Hepatocyte (in vitro differentiated cells): ENCODE data around the gene KMT5B. TPM values are rescaled to one million over a fixed set of nuclear protein-coding genes. Genes with fewer than 3 reads are reported as not detected.

Source experiments
- DNase-seq: peaks from one replicate; pipeline ENCODE4 v3.0.0-alpha.2; 2016; ENCODE audit warnings: low spot score
- H2AFZ ChIP-seq: fragments of 200-600 bp; sonication (generic); 2 replicates; pipeline ENCODE4 v1.6.0; 2016; ENCODE audit warnings: antibody characterized with exemption, mild to moderate bottlenecking
- H3K27ac ChIP-seq: fragments of 200-600 bp; sonication (generic); 2 replicates; pipeline ENCODE4 v1.5.1; 2016; ENCODE audit warnings: mild to moderate bottlenecking
- H3K27me3 ChIP-seq: fragments of 200-600 bp; sonication (generic); 2 replicates; pipeline ENCODE4 v1.6.1; 2016
- H3K36me3 ChIP-seq: fragments of 200-600 bp; sonication (generic); replicated peaks from 2 replicates; pipeline ENCODE4 v1.5.1; 2016; ENCODE audit warnings: low read depth; ENCODE audit not compliant: insufficient read depth
- H3K4me1 ChIP-seq: fragments of 200-600 bp; sonication (generic); 2 replicates; pipeline ENCODE4 v1.5.1; 2016; ENCODE audit warnings: mild to moderate bottlenecking, moderate library complexity; ENCODE audit not compliant: insufficient read depth
- H3K4me2 ChIP-seq: fragments of 200-600 bp; sonication (generic); 2 replicates; pipeline ENCODE4 v1.6.0; 2016
- H3K4me3 ChIP-seq: fragments of 200-600 bp; sonication (generic); 2 replicates; pipeline ENCODE4 v1.5.1; 2016; ENCODE audit warnings: mild to moderate bottlenecking
- H3K79me2 ChIP-seq: fragments of 200-600 bp; sonication (generic); 2 replicates; pipeline ENCODE4 v1.6.0; 2017; ENCODE audit warnings: mild to moderate bottlenecking
- H3K9me2 ChIP-seq: fragments of 200-600 bp; sonication (generic); replicated peaks from 2 replicates; pipeline ENCODE4 v1.6.0; 2017; ENCODE audit warnings: mild to moderate bottlenecking; ENCODE audit not compliant: insufficient read depth
- H3K9me3 ChIP-seq: fragments of 200-600 bp; sonication (generic); 2 replicates; pipeline ENCODE4 v1.5.1; 2016; ENCODE audit warnings: low read depth, mild to moderate bottlenecking
- H4K20me1 ChIP-seq: fragments of 200-600 bp; sonication (generic); 2 replicates; pipeline ENCODE4 v1.6.0; 2016; ENCODE audit warnings: mild to moderate bottlenecking; ENCODE audit not compliant: insufficient read depth, poor library complexity, severe bottlenecking
- EZH2 ChIP-seq: fragments of 200-600 bp; sonication (generic); IDR thresholded peaks from 2 replicates; pipeline ENCODE4 v1.6.1; 2016; ENCODE audit warnings: antibody characterized with exemption, mild to moderate bottlenecking, borderline replicate concordance
- EZH2phosphoT487 ChIP-seq: fragments of 200-600 bp; sonication (generic); IDR thresholded peaks from one replicate; pipeline ENCODE4 v1.6.1; 2018; ENCODE audit warnings: antibody characterized with exemption, mild to moderate bottlenecking, low read depth, moderate library complexity; ENCODE audit not compliant: unreplicated experiment, severe bottlenecking
- WGBS: methylation state at CpG from one replicate; pipeline ENCODE4 v1.1.6; 2016; ENCODE audit warnings: low lambda C conversion rate; ENCODE audit errors: missing lambda C conversion rate; 5-methylcytosine and 5-hydroxymethylcytosine counted together
- polyA plus RNA-seq: library from polyadenylated mRNA; unstranded; fragments of >200 nt; fragmentation: Nextera tagmentation; extraction: Ambion mirVana; gene quantifications from 2 replicates; pipeline ENCODE4 v1.2.1, GENCODE V29; 2016
- total RNA-seq: library from RNA; depleted of rRNA; stranded (reverse); fragments of >200 nt; gene quantifications from 2 replicates; pipeline ENCODE4 v1.2.3, GENCODE V29; 2014
- TF ChIP-seq, protein P1 (sequence below): fragments of 200-600 bp; sonication (generic); IDR thresholded peaks from 2 replicates; pipeline ENCODE4 v1.5.1; 2016; ENCODE audit warnings: antibody characterized with exemption, mild to moderate bottlenecking; ENCODE audit not compliant: poor library complexity

KMT5B gene
- total and polyA plus RNA-seq, 2 experiments from 2014 or later, result 29.9 to 36.0 TPM

DNA sequence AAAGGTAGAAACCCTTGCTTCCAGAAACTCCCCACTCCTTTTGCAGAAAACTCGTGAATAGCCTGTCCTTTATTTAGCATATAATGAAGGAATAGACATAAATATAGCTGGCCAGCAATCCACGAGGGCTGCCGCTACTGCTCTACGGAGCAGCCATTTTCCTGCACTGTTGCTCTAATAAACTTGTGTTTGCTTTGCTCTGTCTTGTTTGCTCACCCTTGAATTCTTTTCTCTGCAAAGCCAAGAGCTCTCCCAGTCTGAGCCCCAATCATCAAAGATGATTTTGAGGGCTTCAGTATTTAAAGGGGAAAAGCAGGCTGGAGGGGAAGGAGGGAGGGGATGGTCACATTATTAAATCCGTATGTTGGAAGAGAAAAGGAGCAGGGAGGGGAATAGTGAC lies 75.3 kb downstream of the KMT5B start:
- Histone ChIP-seq H3K36me3 (no peaks in the 10 kb centered on the region), H3K9me2 (no peaks in the 10 kb centered on the region), H3K4me1 (peaks cover 14% of the 10 kb centered on the region), H3K4me3 (no peak overlapping the region), H4K20me1 (no peaks in the 10 kb centered on the region), H3K79me2 (no peaks in the 10 kb centered on the region), H3K27ac (peak overlapping the region; percentile 85), H2AFZ (peak overlapping the region; percentile 56), H3K9me3 (no peaks in the 10 kb centered on the region), H3K4me2 (peak overlapping the region; percentile 71), H3K27me3 (no peaks in the 10 kb centered on the region)
- WGBS, result 31% methylated on average over 5 of the region's 5 CpGs
- peak; percentile 41 for DNase-seq
- TF ChIP-seq EZH2 (no peak), EZH2phosphoT487 (no peak)
- TF ChIP-seq, protein P1, sequence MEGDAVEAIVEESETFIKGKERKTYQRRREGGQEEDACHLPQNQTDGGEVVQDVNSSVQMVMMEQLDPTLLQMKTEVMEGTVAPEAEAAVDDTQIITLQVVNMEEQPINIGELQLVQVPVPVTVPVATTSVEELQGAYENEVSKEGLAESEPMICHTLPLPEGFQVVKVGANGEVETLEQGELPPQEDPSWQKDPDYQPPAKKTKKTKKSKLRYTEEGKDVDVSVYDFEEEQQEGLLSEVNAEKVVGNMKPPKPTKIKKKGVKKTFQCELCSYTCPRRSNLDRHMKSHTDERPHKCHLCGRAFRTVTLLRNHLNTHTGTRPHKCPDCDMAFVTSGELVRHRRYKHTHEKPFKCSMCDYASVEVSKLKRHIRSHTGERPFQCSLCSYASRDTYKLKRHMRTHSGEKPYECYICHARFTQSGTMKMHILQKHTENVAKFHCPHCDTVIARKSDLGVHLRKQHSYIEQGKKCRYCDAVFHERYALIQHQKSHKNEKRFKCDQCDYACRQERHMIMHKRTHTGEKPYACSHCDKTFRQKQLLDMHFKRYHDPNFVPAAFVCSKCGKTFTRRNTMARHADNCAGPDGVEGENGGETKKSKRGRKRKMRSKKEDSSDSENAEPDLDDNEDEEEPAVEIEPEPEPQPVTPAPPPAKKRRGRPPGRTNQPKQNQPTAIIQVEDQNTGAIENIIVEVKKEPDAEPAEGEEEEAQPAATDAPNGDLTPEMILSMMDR, result no peak

DNA sequence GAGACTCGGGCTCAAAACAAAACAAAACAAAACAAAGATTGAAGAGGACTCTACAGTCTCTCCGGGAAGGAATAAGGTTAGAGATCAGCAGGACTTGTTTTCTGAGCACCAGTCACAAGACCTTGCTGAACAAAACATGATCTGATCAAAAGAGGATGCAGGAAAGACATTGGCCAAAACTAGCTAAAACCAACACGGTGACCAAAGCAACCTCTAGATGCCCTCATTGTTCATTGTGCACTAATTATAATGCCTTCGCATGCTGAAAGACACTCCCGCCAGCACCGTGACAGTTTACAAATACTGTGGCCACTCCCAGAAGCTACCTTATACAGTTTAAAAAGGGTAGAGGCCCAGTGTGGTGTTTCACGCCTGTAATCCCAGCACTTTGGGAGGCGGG lies 76.2 kb downstream of the KMT5B start:
- Histone ChIP-seq H2AFZ (no peak overlapping the region), H3K9me2 (no peaks in the 10 kb centered on the region), H3K79me2 (no peaks in the 10 kb centered on the region), H3K4me1 (peaks cover 14% of the 10 kb centered on the region), H3K4me2 (no peak overlapping the region), H3K36me3 (no peaks in the 10 kb centered on the region), H3K4me3 (no peak overlapping the region), H3K9me3 (no peaks in the 10 kb centered on the region), H4K20me1 (no peaks in the 10 kb centered on the region), H3K27ac (peak overlapping the region; percentile 85), H3K27me3 (no peaks in the 10 kb centered on the region)
- TF ChIP-seq EZH2phosphoT487, result no peak
- TF ChIP-seq EZH2, result no peak
- TF ChIP-seq, protein P1, result no peak
- DNase-seq, result no peak
- 97% methylated on average over 8 of the region's 8 CpGs for WGBS

DNA sequence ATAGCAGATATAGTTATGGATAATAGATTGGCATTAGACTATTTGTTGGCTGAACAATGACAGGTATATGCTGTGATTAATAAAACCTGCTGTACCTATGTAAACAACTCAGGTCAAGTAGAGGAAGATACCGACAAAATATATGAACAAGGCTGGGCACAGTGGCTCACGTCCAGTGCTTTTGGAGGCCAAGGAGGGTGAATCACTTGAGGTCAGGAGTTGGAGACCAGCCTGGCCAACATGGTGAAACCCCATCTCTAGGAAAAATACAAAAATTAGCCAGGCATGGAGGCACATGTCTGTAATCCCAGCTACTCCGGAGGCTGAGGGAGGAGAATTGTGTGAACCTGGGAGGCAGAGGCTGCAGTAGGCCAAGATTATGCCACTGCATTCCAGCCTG lies 77.9 kb downstream of the KMT5B start:
- no peak for DNase-seq
- H3K4me2 ChIP-seq, result no peak overlapping the region
- H3K27me3 ChIP-seq, result no peaks in the 10 kb centered on the region
- no peak overlapping the region for H3K27ac ChIP-seq
- H3K4me1 ChIP-seq, result peaks cover 14% of the 10 kb centered on the region
- H3K4me3 ChIP-seq, result no peak overlapping the region
- no peaks in the 10 kb centered on the region for H4K20me1 ChIP-seq
- H3K9me3 ChIP-seq, result no peaks in the 10 kb centered on the region
- H2AFZ ChIP-seq, result no peak overlapping the region
- TF ChIP-seq EZH2phosphoT487 (no peak), EZH2 (no peak)
- TF ChIP-seq, protein P1, result no peak
- H3K9me2 ChIP-seq, result no peaks in the 10 kb centered on the region
- no peaks in the 10 kb centered on the region for H3K36me3 ChIP-seq
- no peaks in the 10 kb centered on the region for H3K79me2 ChIP-seq
- WGBS, result 96% methylated on average over 3 of the region's 3 CpGs

DNA sequence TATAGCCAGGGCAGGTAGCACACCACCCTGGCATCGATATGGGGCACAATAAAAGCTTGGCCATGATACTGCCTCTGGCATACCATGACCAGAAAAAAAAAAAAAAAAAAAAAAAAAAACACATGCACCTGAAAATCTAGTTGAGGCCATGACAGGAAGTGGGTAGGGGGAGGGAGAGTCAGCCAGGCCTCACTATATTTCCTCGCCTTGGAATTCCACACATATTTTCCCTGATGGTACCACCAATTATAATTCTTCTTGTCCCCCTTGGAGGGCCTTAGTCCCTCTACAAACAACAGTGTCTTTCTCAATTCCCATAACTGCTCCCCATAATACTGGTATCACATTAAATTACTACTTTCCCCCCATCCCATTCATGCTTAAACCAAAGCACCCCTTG lies 79.3 kb downstream of the KMT5B start:
- TF ChIP-seq, protein P1, result no peak
- no peak for TF ChIP-seq EZH2phosphoT487
- no peak for TF ChIP-seq EZH2
- no peaks in the 10 kb centered on the region for H3K27me3 ChIP-seq
- no peaks in the 10 kb centered on the region for H3K9me3 ChIP-seq
- DNase-seq, result no peak
- no peaks in the 10 kb centered on the region for H3K36me3 ChIP-seq
- H2AFZ ChIP-seq, result no peak overlapping the region
- no peak overlapping the region for H3K27ac ChIP-seq
- WGBS, result 73% methylated on average over 2 of the region's 2 CpGs
- H3K4me3 ChIP-seq, result no peak overlapping the region
- no peak overlapping the region for H3K4me2 ChIP-seq
- no peaks in the 10 kb centered on the region for H4K20me1 ChIP-seq
- peaks cover 14% of the 10 kb centered on the region for H3K4me1 ChIP-seq
- no peaks in the 10 kb centered on the region for H3K79me2 ChIP-seq
- H3K9me2 ChIP-seq, result no peaks in the 10 kb centered on the region
